MM.1S (cell line): Measurements from ENCODE around the gene OR8D2.

Source experiments
- EZH2 ChIP-seq: fragments of 300-600 bp; sonication (generic); optimal IDR thresholded peaks from 2 replicates; pipeline ENCODE3; 2017; ENCODE audit warnings: low read depth, mild to moderate bottlenecking, antibody characterized with exemption, low read length, mixed read lengths
- TF ChIP-seq, protein P1 (sequence below): fragments of 300-600 bp; sonication (generic); IDR thresholded peaks from 2 replicates; pipeline ENCODE4 v1.5.1; 2016; ENCODE audit warnings: antibody characterized with exemption, low read length, mixed read lengths

- no peak for TF ChIP-seq EZH2
- TF ChIP-seq, protein P1, sequence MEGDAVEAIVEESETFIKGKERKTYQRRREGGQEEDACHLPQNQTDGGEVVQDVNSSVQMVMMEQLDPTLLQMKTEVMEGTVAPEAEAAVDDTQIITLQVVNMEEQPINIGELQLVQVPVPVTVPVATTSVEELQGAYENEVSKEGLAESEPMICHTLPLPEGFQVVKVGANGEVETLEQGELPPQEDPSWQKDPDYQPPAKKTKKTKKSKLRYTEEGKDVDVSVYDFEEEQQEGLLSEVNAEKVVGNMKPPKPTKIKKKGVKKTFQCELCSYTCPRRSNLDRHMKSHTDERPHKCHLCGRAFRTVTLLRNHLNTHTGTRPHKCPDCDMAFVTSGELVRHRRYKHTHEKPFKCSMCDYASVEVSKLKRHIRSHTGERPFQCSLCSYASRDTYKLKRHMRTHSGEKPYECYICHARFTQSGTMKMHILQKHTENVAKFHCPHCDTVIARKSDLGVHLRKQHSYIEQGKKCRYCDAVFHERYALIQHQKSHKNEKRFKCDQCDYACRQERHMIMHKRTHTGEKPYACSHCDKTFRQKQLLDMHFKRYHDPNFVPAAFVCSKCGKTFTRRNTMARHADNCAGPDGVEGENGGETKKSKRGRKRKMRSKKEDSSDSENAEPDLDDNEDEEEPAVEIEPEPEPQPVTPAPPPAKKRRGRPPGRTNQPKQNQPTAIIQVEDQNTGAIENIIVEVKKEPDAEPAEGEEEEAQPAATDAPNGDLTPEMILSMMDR: no peak
Measured at GRCh38 chr11:124327775-124328174, 7.8 kb upstream of the OR8D2 start.
